RPMI7951 (cell line): ENCODE measurements around the gene GRIP2. TPM values are rescaled to one million over a fixed set of nuclear protein-coding genes. Genes with fewer than 3 reads are reported as not detected.
"Not testable (repeated sequence)": the region's sequence is repeated elsewhere in the genome, so short reads cannot be mapped to it uniquely, and the experiment has no call there.

ENCODE experiments used
- DNase-seq: peaks from one replicate; pipeline ENCODE4 v3.0.0-alpha.2; 2012; ENCODE audit warnings: low read depth
- total RNA-seq: library from RNA; depleted of rRNA; stranded (reverse); fragments of >200 nt; shearing (Covaris generic); gene quantifications from 2 replicates; pipeline ENCODE4 v1.2.3, GENCODE V29; 2014

The GRIP2 gene
- total RNA-seq, 1 experiment from 2014 or later: under 0.01 TPM

DNA sequence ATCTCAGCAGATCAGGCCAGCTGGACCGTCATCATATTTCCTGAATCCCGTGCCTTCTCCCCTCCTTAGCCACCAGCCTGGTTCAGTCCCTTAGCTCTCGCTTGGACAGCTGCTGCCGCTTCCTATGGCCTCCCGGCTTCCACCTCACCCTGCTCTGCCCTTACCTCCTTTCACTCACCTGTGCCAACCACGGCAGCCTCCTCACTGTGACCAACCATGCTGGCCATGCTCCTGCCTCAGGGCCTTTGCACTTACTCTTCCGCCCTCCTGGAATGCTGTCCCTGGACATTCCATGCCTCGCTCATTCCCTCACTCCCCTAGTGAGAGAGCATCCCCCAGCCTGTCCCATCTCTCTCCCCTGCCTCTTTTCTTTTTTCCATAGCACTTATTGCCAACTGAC lies 19.2 kb downstream of the GRIP2 start:
- no peak for DNase-seq

DNA sequence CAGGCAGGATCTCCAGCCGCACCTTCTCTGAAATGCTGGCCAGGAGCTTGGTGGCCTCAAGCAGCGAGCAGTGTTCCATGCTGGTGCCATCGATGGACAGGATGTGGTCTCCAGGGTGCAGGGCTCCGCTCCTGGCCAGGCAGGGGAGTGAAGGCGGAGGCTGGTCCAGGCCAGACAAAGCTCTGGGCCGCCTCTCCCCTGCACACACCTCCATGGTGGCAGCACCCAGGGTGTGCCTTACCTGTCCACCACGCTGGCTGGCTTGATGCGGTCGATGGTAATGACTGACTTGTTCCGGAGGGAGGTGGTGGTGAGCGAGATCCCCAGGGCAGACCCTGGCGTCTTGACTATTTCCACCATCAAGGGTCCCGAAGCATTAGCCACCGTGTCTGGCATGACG lies 20.0 kb downstream of the GRIP2 start:
- no peak for DNase-seq

DNA sequence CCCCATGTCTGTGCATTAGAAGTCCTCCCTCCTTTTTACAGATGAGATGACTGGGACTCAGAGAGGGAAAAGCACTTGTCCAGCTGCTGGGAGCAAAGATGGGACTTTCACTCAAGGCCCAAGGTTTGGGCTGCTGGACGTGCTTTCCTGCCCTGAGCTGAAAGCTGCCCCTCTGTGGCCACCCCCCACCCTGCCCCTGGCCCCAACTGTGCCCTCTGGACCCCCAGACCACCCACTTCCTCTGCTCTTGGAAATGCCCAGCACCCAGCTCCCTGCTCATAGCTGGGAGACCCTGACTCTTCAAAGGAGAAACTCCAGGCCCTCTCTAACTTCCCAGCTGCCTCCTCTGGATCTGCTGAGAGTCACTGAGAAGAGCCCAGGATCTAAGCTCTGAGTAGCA lies 20.7 kb downstream of the GRIP2 start:
- DNase-seq: no peak

DNA sequence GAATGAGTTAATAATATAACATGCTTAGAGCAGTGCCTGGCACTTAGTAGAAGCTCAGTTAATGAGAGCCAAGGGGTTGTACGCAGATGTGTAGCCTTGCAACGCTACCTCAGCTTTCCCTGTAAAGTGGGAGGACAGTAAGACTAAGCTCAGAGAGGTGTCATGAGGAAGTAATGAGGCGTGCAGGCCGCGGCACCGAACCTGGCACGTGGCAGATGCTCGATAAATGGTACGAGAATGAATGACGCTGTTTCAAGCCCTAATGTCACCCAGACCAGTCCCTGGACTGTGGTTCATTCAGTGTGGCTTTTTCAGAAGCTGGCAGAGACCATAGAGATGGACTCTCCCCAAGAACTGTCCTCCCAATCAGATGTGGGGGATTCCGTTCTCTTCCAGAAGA lies 21.2 kb downstream of the GRIP2 start:
- no peak for DNase-seq

DNA sequence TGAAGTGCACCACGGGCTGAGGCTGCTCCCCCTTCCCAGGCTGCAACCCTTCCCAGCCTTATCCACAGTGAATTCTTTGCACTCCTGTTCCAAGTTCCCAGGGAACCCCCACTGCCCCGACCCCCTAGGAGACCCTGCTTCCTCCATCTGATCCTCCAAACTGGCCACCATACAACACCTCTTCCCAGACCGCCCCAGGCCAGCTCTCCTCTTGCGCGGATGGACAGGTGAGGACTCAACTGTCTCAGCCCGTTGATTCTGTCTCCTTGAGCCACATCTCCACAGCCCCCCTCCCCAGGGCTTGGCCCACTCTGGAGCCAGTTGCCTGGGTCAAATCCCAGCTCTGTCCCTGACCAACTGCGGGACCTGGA lies 21.7 kb downstream of the GRIP2 start:
- no peak for DNase-seq

DNA sequence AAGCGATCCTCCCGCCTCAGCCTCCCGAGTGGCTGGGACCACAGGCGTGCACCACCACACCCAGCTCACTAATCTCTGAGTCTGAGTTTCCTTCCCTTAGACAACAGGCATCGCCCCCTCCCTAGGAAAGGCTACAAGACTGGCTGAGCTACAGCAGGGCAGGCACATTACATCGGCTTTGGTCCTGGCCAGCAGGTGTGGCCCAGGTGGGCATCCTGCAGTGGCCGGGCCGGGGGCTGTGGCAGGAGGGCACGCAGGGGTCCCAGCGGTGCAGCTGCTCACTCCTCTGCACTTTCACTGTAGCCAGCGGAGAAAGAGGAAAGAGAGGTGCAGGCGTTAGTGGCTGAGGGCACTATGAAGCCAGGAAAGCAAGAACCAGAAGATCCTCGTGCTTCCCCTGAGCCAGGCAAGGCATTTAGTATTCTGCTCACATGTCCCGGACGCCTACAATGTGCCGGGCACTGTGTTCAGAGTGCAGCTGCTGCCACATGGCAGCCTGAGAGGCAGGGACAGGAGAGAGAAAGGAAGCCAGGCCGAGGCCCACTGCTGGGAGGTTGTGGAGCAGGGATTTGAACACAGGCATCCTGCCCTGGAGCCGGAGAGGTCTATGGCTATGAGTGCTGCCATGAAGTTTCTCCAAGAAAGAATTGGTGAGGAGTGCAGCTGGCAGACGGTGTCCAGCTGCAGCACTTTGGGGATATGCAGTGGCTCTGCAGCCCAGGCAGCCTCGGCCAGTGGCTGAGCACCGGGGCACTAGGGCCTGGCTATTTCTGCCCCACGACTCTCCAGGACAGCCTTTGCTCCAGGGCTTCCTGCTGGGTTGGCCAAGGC lies 22.3 kb downstream of the GRIP2 start:
- DNase-seq: no peak

DNA sequence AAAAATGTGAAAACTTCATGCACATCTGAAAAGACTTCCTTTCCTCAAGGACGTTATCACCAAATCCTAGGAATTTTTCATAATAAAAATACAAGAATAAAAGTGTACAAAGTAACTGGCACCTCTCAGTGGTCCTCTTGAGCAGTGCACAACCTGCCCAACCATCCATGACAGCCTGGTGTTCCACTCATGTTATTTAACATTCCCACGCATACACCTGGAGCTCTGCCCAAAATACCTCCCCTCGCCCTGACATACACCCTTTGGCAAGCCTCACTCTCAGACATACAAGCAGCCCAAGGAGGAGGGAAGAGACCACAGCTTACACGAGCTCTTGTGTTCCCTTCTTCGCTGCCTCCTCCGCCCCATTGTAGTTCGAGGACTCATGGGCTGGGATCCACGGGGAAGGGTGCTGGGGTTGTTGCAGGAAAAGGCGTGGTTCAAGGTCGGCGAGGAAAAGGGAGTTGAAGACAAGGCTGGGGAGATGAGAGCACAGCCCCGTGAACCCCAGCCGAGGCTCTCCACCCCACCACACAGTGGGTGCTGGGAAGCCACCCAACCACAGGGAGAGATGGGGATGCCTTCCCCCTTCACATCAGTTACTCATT lies 23.3 kb downstream of the GRIP2 start:
- no peak for DNase-seq

DNA sequence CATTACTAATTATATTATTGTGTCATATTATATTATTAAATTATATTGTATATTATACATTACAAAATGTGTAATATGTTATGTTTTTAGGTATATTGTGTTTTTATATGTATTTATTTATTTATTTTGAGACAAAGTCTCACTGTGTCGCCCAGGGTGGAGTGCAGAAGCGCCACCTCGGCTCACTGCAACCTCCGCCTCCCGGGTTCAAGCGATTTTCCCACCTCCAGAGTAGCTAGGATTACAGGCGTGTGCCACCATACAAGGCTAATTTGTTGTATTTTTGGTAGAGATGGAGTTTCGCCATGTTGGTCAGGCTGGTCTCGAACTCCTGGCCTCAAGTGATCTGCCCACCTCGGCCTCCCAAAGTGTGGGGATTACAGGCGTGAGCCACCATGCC lies 24.6 kb downstream of the GRIP2 start:
- not testable (repeated sequence) for DNase-seq

DNA sequence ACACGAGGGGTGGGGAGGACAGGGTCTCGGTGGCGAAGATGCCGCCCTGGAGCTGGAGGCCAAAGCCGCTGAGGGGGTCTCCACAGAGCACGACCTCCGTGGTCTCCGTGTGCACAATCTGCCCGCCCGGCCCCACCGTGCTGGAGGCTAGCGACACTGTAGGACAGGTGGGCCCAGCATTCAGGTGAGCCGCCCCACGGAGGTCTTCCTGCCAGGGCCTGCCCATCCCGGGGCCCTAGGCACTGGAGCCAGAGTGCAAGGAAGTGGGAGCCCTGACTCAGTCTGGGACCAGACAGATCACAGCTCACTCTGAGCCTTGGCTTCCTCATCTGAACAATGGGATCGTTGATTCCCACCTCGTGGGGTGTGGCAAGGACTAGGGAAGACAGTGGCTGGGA lies 25.8 kb downstream of the GRIP2 start:
- no peak for DNase-seq

DNA sequence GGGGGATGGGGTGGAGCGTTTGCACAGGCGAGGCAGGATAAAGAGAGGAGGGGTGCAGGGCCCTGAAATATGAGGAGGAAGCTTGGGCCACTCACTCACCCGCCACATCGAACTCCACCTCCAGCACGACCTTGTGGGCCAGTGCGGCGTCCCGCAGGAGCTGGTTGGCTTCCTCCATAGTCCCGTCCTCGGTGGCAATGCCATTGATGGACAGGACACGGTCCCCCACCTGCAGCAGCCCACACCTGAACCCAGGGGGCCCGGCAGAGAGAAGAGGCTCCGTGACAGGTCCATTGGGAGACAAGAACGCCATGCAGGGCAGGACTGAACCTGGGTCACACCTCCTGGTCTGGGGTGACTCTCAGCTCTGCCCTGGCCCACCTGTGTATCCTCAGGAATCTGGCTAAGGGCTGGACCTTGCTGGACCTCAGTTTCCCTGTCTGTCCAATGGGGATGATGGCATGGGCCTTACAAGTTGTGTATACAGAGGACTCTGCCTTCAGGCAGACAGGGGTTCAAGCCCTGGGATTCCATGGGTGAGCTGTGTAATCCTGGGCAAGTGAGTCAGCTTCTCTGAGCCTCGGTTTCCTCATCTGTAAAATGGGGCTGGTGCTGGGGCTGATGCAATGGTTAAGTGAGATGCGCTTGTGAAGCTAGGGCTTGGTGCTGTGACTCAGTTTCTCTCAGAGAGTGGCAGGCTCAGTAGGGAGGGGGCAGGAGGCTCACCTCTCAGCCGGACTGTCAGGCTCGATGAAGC lies 26.4 kb downstream of the GRIP2 start:
- DNase-seq: no peak

DNA sequence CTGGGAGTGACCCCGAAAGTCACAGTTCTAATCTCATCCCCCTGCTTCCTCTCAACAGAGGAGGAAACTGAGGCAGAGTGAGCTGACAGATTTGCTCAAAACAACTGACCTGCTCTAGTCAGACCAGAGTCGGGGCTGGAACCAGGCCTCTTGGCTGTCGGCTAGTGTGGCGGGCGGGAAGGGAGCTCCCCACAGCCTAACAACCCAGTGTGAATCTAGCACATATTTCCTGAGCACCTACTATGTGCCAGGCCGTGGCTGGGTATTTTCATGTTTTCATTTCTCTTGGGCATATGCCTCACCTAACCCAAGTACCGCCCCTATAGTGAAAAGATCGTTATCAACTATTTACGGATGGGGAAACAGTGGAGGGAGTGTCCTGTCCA lies 27.2 kb downstream of the GRIP2 start:
- DNase-seq: no peak

DNA sequence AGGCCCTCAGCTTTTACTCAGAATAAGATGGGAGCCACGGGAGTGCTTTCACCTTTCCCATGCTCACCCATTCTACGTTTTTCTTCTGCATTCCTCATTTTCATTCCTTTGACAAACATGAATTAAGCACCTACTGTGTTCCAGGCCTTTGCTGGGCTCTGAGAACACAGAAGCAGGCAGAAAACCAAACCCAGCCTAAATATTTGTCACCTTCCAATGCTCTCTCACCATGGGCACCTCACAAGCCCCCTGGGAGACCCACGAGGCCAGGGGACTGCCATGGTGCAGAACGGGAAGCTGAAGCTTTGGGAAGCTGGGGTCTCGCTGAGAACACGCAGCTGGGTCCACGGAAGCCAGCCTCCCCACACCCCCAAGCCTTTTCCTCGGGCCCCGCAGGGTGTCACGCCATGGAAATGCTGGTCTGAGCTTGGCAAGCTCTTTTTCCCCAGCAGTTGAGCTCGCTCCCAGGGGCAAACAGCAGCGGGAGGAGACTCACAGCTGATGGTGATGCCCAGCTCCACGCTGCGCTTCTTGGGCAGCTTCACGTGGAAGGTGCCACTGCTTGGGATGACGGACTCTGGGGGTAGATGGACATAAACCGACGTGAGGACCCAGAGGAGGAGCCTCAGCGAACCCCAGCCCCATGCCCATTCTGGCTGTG lies 27.7 kb downstream of the GRIP2 start:
- no peak for DNase-seq

DNA sequence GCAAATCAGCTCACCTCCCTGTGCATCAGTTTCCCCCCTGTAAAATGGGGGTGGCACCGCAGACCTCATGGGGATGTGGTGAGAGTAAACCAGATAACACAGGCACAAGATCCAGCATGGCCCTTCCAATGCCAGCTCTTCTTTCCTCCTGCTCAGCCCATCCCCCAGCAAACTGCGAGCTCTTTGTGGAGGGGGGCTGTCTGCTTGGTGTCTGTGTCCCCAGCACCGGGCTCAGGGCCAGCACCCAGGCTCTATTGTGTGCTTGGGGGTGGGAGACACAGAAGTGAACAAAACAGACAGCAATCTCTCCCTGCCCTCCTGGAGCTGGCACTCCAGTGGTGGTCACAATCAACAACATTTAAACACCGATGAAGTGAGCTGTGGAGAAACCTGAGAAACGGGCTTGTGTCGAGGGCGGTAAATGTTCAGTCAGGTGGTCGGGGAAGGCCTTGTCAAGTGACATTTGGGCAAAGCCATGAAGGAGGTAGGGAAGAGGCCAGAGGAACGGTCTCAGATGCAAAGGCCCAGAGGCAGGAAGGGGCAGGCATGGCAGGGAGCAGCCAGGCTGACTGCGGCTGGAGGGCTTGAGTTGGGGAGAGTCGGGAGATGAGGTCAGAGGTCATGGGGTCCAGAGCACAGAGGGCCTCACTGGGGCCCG lies 28.4 kb downstream of the GRIP2 start:
- no peak for DNase-seq

DNA sequence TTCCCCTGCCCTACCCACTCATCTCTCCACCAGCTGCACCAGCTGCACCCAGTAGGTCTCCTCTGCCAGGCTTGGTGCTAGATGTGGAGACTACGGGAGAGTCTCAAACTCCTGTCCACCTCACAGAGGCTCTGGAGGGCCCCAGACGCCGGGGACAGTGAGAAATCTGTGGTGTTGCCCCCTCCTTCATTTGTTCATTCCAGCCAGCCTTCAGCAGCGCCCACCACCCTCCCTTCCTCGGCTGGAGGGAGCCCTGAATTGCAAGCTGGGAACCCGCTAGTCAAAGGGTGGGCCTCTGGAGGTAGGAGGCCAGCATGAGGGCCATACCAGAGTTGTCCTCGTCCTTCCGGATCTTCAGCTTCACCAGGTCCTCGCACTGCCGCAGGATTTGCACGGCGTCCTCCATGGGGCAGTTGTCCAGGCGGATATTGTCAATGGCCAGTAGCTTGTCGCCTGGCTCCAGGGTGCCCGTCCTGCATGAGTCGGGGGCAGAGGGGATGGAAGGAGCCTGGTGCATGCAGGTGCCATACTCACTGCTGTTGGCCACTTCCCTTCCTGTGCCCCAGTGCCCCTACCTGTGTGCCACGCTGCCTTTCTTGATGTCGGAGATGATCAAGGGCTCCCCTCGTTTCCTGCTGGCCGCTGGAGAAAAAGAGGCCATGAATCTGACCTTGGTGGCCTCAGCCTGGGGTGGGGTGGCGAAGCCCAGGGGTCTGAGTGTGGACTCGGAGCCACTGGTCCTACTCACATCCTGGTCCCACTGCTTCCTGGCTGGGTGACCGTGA lies 29.1 kb downstream of the GRIP2 start:
- DNase-seq: no peak

DNA sequence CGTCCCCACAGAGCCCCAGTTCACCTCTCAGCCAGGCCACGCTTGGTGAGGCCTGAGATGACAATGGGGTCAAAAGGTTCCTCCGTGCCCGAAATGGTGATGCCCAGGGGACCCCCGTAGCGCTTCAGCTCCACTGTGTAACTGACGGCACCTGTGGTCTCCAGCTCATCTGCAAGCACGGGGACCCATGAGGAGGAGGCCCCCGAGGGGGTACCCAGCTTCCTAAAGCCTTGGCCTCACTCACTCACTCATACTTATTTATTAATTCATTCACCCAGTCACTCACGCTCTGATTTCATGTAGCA lies 30.4 kb downstream of the GRIP2 start:
- no peak for DNase-seq

DNA sequence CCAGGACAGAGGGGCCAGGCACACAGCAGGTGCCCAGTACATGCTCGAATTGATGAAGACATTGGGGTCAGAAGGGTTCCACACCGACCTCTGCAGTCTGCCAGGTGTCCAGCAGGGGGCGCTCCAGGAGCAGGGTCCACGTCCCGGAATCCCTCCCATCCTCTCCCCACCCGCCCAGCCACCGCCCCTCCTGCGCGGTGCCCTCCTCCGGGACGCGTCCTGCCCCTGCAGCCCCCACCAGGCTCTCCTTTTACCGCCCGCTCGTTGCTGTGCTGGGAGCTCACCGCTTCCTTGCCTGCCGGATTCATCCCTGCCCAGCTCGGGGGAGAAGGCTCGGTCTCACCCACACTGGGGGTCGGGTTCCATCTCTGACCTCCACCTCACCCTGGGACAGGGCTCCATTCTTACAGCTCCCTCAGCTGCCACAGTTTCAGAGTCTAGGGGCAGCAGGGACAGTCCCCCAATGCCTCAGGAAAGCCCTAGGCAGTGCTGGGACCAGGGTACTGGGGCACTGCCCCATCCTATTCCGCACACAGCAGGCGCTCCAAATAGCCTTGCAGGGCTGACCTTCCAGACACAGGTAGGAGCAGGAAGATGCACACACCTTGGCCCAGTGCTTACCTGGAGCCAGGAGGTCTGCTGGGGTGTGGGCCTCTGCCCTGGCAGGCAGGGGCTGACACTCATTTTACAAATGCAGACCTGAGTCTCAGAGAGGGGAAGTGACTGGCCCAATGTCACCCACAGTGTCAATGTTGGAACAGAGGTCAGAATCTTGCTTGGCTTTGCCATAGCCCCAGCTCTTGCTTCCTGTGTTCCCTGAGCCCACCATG lies 31.0 kb downstream of the GRIP2 start:
- DNase-seq: peak; percentile 32

DNA sequence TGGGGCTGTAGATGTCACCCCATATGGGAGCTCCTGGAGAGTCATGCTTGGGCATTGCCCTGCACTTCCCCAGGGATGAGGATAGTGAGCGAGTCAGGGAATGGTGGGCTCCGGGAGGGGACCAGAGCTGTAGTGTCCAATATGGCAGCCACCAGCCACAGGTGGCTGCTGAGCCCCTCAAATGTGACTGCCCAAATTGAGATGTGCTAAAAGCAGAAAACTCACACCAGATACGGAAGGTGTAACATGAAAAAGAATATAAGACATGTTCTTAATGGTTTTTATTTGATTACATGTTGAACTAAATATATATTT lies 31.7 kb downstream of the GRIP2 start:
- DNase-seq: no peak

DNA sequence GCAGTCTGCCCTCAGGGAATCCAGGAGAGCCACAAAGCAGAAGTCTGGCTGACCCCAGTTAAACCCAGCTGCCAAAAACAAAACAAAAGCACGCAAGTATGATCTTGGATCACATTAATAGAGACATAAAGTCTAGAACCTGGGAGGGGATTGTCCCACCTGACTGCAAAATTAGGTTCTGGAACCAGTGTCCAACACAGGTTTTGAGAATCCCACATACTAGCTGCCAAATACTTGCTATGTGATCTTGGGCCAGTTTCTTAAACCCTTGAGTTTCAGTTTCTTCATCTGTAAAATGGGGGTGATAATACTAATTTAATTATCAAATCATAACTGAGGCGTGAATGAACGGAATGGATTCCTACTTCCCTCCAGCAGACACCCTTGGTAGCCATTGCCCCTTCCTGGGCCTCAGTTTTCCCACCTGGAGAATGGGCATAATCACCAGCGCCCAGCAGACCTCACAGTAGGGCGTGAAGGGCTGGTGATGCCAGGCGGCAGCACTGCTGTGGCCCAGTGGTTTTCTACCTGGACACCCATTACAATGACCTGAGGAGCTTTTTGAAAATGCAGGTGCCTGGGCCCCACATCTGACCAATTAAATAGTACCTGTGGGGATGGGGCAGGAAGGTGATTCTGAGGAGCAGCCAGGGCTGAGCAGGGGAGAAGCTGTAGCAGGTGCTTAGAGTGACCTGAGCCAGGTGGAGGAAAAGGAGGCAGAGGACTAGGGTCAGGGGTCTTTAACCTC lies 32.2 kb downstream of the GRIP2 start:
- DNase-seq: no peak

DNA sequence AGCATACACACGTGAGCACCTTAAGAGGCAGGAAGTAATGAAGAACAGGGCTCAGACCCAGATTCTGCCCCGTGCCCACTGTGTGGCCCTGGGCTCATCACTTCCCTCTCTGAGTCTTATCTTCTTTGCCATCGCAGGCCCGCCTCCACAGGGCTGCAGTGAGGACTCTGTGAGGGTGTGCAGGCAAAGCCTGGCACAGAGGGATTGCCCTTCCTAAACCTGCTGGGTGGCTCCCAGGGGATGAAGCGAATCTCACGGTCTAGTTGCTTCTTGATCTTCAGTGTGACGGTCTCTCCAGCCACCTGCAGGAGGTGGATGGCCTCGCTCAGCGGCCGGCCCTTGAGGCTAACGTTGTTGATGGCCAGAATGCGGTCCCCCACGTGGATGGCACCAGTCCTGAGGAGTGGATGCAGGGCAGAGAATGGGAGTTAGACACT lies 32.8 kb downstream of the GRIP2 start:
- peak; percentile 25 for DNase-seq
